Measurements from ENCODE around the gene CUL2.

DNA sequence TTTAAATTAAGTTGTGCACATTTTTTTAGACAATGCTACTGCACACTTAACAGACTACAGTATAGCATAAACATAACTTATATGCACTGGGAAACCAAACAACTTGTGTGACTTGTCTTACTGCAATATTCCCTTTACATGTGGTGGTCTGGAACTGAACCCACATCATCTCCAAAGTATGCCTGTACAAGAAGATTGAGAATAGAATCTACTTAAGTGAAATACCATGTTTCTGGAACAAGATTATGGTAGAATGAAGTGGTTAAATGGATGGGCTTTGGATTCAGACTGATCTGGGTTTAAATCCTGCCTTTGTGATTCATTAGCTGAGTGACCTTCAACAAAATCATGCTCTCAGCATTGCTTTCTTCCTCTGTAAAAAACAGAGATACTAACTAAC, 30.7 kb downstream of the CUL2 start:
- TF ChIP-seq, protein P1, sequence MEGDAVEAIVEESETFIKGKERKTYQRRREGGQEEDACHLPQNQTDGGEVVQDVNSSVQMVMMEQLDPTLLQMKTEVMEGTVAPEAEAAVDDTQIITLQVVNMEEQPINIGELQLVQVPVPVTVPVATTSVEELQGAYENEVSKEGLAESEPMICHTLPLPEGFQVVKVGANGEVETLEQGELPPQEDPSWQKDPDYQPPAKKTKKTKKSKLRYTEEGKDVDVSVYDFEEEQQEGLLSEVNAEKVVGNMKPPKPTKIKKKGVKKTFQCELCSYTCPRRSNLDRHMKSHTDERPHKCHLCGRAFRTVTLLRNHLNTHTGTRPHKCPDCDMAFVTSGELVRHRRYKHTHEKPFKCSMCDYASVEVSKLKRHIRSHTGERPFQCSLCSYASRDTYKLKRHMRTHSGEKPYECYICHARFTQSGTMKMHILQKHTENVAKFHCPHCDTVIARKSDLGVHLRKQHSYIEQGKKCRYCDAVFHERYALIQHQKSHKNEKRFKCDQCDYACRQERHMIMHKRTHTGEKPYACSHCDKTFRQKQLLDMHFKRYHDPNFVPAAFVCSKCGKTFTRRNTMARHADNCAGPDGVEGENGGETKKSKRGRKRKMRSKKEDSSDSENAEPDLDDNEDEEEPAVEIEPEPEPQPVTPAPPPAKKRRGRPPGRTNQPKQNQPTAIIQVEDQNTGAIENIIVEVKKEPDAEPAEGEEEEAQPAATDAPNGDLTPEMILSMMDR (conservative IDR thresholded peaks at IDR 0.05; ENCODE audit: low read depth in 2 of 2): no peak
- TF ChIP-seq POLR2AphosphoS5 (IDR thresholded peaks at IDR 0.05; ENCODE audit: low read depth): no peak
- TF ChIP-seq, protein P2, sequence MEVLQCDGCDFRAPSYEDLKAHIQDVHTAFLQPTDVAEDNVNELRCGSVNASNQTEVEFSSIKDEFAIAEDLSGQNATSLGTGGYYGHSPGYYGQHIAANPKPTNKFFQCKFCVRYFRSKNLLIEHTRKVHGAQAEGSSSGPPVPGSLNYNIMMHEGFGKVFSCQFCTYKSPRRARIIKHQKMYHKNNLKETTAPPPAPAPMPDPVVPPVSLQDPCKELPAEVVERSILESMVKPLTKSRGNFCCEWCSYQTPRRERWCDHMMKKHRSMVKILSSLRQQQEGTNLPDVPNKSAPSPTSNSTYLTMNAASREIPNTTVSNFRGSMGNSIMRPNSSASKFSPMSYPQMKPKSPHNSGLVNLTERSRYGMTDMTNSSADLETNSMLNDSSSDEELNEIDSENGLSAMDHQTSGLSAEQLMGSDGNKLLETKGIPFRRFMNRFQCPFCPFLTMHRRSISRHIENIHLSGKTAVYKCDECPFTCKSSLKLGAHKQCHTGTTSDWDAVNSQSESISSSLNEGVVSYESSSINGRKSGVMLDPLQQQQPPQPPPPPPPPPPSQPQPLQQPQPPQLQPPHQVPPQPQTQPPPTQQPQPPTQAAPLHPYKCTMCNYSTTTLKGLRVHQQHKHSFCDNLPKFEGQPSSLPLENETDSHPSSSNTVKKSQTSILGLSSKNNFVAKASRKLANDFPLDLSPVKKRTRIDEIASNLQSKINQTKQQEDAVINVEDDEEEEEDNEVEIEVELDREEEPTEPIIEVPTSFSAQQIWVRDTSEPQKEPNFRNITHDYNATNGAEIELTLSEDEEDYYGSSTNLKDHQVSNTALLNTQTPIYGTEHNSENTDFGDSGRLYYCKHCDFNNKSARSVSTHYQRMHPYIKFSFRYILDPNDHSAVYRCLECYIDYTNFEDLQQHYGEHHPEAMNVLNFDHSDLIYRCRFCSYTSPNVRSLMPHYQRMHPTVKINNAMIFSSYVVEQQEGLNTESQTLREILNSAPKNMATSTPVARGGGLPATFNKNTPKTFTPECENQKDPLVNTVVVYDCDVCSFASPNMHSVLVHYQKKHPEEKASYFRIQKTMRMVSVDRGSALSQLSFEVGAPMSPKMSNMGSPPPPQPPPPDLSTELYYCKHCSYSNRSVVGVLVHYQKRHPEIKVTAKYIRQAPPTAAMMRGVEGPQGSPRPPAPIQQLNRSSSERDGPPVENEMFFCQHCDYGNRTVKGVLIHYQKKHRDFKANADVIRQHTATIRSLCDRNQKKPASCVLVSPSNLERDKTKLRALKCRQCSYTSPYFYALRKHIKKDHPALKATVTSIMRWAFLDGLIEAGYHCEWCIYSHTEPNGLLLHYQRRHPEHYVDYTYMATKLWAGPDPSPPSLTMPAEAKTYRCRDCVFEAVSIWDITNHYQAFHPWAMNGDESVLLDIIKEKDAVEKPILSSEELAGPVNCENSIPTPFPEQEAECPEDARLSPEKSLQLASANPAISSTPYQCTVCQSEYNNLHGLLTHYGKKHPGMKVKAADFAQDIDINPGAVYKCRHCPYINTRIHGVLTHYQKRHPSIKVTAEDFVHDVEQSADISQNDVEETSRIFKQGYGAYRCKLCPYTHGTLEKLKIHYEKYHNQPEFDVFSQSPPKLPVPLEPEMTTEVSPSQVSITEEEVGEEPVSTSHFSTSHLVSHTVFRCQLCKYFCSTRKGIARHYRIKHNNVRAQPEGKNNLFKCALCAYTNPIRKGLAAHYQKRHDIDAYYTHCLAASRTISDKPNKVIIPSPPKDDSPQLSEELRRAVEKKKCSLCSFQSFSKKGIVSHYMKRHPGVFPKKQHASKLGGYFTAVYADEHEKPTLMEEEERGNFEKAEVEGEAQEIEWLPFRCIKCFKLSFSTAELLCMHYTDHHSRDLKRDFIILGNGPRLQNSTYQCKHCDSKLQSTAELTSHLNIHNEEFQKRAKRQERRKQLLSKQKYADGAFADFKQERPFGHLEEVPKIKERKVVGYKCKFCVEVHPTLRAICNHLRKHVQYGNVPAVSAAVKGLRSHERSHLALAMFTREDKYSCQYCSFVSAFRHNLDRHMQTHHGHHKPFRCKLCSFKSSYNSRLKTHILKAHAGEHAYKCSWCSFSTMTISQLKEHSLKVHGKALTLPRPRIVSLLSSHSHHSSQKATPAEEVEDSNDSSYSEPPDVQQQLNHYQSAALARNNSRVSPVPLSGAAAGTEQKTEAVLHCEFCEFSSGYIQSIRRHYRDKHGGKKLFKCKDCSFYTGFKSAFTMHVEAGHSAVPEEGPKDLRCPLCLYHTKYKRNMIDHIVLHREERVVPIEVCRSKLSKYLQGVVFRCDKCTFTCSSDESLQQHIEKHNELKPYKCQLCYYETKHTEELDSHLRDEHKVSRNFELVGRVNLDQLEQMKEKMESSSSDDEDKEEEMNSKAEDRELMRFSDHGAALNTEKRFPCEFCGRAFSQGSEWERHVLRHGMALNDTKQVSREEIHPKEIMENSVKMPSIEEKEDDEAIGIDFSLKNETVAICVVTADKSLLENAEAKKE (CRISPR knock-in tag; IDR thresholded peaks at IDR 0.05): no peak

All from GM23338 (cell line).